Endothelial cell of umbilical vein (primary cell): ENCODE measurements around the gene KIAA1217. TPM values are rescaled to one million over a fixed set of nuclear protein-coding genes. Genes with fewer than 3 reads are reported as not detected.

Experiments
- BruUV-seq: library from RNA; stranded (reverse); fragments of 400-500 nt; replicated peaks from 2 replicates; lab custom pipeline; 2021; lab: Mats Ljungman, UMichigan
- CTCF ChIA-PET: fragments of 300-600, 350-600 bp; sonication (Branson Sonifier 250); formaldehyde crosslinking; loops from one replicate; lab custom pipeline; 2021; ENCODE audit warnings: antibody characterized with exemption, inconsistent platforms; lab: Charles Lee
- POLR2A ChIA-PET: fragments of 300-600, 350-600 bp; sonication (Branson Sonifier 250); formaldehyde crosslinking; loops from one replicate; lab custom pipeline; 2021; ENCODE audit warnings: antibody characterized with exemption, inconsistent platforms; lab: Charles Lee
- DNase-seq: peaks from one replicate; pipeline ENCODE4 v3.0.0-alpha.2; 2011; ENCODE audit warnings: low read depth, low spot score
- FAIRE-seq: peaks from 2 replicates; lab custom pipeline; 2011; peaks lifted over from hg19 to GRCh38; lab: Jason Lieb, UNC
- H2AFZ ChIP-seq: 2 replicates; pipeline ENCODE4 v1.6.0; 2012; ENCODE audit warnings: low read depth, low read length, control low read depth, inconsistent platforms
- H3K27ac ChIP-seq: 2 replicates; pipeline ENCODE4 v1.5.1; 2011; ENCODE audit warnings: low read depth, mild to moderate bottlenecking, control low read depth, low read length, moderate library complexity; ENCODE audit not compliant: insufficient read depth
- H3K27me3 ChIP-seq, 2 experiments: 2 replicates each; pipeline versions ENCODE4 v1.6.0 to v1.6.1; 2011; ENCODE audit warnings: low read length in 2 of 2, mixed read lengths in 1 of 2; ENCODE audit not compliant: control insufficient read depth in 2 of 2, insufficient read depth in 2 of 2
- H3K36me3 ChIP-seq, 2 experiments: 2 replicates in 1 of 2; 3 replicates in 1 of 2; pipeline ENCODE4 v1.5.1; 2011; ENCODE audit warnings: low read length in 2 of 2, mild to moderate bottlenecking in 1 of 2, moderate library complexity in 1 of 2; ENCODE audit not compliant: control insufficient read depth in 2 of 2, insufficient read depth in 2 of 2; ENCODE audit errors: extremely low read depth in 1 of 2
- H3K4me1 ChIP-seq: 3 replicates; pipeline ENCODE4 v1.5.1; 2011; ENCODE audit warnings: mild to moderate bottlenecking, low read length; ENCODE audit not compliant: control insufficient read depth, insufficient read depth; ENCODE audit errors: extremely low read depth
- H3K4me2 ChIP-seq: 2 replicates; pipeline ENCODE4 v1.6.1; 2011; ENCODE audit warnings: low read length, control low read depth, mixed read lengths; ENCODE audit not compliant: insufficient read depth
- H3K4me3 ChIP-seq, 3 experiments: fragments of 200-600 bp in 1 of 3; sonication (generic), shearing (Covaris generic) in 1 of 3; replicated peaks in 1 of 3; 2 replicates each; pipeline ENCODE4 v1.5.1; 2011 to 2016; ENCODE audit warnings: control low read depth in 3 of 3, low read length in 3 of 3, mild to moderate bottlenecking in 2 of 3, inconsistent platforms in 1 of 3, low read depth in 1 of 3, moderate library complexity in 1 of 3; ENCODE audit not compliant: insufficient read depth in 1 of 3
- H3K79me2 ChIP-seq: 2 replicates; pipeline ENCODE4 v1.6.0; 2012; ENCODE audit warnings: low read length, inconsistent platforms; ENCODE audit not compliant: control insufficient read depth, insufficient read depth
- H3K9ac ChIP-seq: replicated peaks from 2 replicates; pipeline ENCODE3; 2011; ENCODE audit warnings: low read length, control low read depth; ENCODE audit not compliant: insufficient read depth; ENCODE audit errors: extremely low read depth
- H3K9me1 ChIP-seq: replicated peaks from 3 replicates; pipeline ENCODE4 v1.6.0; 2011; ENCODE audit warnings: mild to moderate bottlenecking, low read length; ENCODE audit not compliant: control insufficient read depth, insufficient read depth; ENCODE audit errors: extremely low read depth
- H3K9me3 ChIP-seq: replicated peaks from 2 replicates; pipeline ENCODE4 v1.5.1; 2012; ENCODE audit warnings: low read length, inconsistent platforms; ENCODE audit not compliant: control insufficient read depth, insufficient read depth
- H4K20me1 ChIP-seq: replicated peaks from 2 replicates; pipeline ENCODE3; 2011; ENCODE audit warnings: mild to moderate bottlenecking, low read length; ENCODE audit not compliant: control insufficient read depth, insufficient read depth; ENCODE audit errors: extremely low read depth
- CTCF ChIP-seq, 2 donors: IDR thresholded peaks; 1 replicate in 1 of 2; 2 replicates in 1 of 2; pipeline ENCODE4 v1.5.1; 2011; ENCODE audit warnings: low read length in 2 of 2, mild to moderate bottlenecking in 2 of 2, moderate library complexity in 2 of 2, control low read depth in 1 of 2, inconsistent platforms in 1 of 2, low read depth in 1 of 2; ENCODE audit not compliant: insufficient read depth in 1 of 2; ENCODE audit errors: extremely low read depth in 1 of 2
- EZH2 ChIP-seq: IDR thresholded peaks from 2 replicates; pipeline ENCODE4 v1.6.1; 2012; ENCODE audit warnings: borderline replicate concordance, low read depth, mild to moderate bottlenecking, moderate library complexity, low read length, inconsistent platforms; ENCODE audit not compliant: severe bottlenecking
- GATA2 ChIP-seq: IDR thresholded peaks from 2 replicates; pipeline ENCODE4 v1.7.0; 2011; ENCODE audit warnings: low read depth, mild to moderate bottlenecking, moderate library complexity, mixed read lengths, low read length; ENCODE audit not compliant: insufficient read length, insufficient read depth
- JUN ChIP-seq: IDR thresholded peaks from 2 replicates; pipeline ENCODE4 v1.6.1; 2011; ENCODE audit warnings: borderline replicate concordance, low read depth; ENCODE audit not compliant: insufficient read length, insufficient read depth
- MAX ChIP-seq: IDR thresholded peaks from 2 replicates; pipeline ENCODE4 v1.6.1; 2011; ENCODE audit not compliant: insufficient read depth, insufficient read length
- MYC ChIP-seq: IDR thresholded peaks from one replicate; pipeline ENCODE4 v1.6.1; 2011; ENCODE audit warnings: mild to moderate bottlenecking, low read depth, low read length
- POLR2A ChIP-seq: IDR thresholded peaks from 2 replicates; pipeline ENCODE4 v1.6.1; 2012; ENCODE audit warnings: low read depth, mild to moderate bottlenecking, control low read depth, low read length
- POLR2AphosphoS5 ChIP-seq: IDR thresholded peaks from 2 replicates; pipeline ENCODE4 v1.6.1; 2012; ENCODE audit warnings: low read depth, mild to moderate bottlenecking, control low read depth, low read length, moderate library complexity; ENCODE audit not compliant: insufficient read depth
- dilution Hi-C: fragments of 300-500 bp; cut with MboI; formaldehyde crosslinking; loops from one replicate; pipeline ENCODE4 v1.15.0; 2019; ENCODE audit warnings: low sequenced_read_pairs; ENCODE audit not compliant: extremely low pct_ligation_motif_present
- intact Hi-C: fragments of 100-400 bp; cut with micrococcal nuclease; formaldehyde crosslinking; loops from one replicate; pipeline ENCODE4 v1.10.0; 2022
- polyA plus RNA-seq, 4 experiments: library from polyadenylated mRNA; depleted of rRNA in 3 of 4; stranded (reverse) in 3 of 4; unstranded in 1 of 4; fragments of >200 nt; gene quantifications; 2 replicates each; pipeline versions ENCODE4 v1.2.1 to v1.2.3, GENCODE V29; 2011 to 2012; ENCODE audit warnings: missing spikeins in 1 of 4
- total RNA-seq: library from RNA; stranded (reverse); gene quantifications from 2 replicates; pipeline ENCODE4 v1.2.3, GENCODE V29; 2021

KIAA1217 gene
- total and polyA plus RNA-seq, 2 donors (not counting 3 experiments of a cell fraction or from before 2014, with no cell fraction given): 0.83 to 10.3 TPM

- H3K36me3 ChIP-seq: no peaks in the 10 kb centered on the region
- no peaks in the 10 kb centered on the region for H3K9me1 ChIP-seq
- H3K27ac ChIP-seq: no peak overlapping the region
- no TSS peak for BruUV-seq
- H3K9ac ChIP-seq: no peak overlapping the region
- ChIA-PET CTCF (no interaction called here), POLR2A (no interaction called here)
- no peak overlapping the region for H3K4me3 ChIP-seq
- TF ChIP-seq POLR2A (no peak), POLR2AphosphoS5 (no peak), CTCF (IDR thresholded peaks at IDR 0.05; ENCODE audit: extremely low read depth in 1 of 2, insufficient read depth in 1 of 2, low read depth in 1 of 2, low read length in 2 of 2) (no peak)
- no peaks in the 10 kb centered on the region for H3K9me3 ChIP-seq
- no peaks in the 10 kb centered on the region for H4K20me1 ChIP-seq
- no peaks in the 10 kb centered on the region for H3K79me2 ChIP-seq
- intact Hi-C loops: no loop called here
- no peaks in the 10 kb centered on the region for H3K27me3 ChIP-seq
- DNase-seq (no peak), FAIRE-seq (no peak)
- no peak overlapping the region for H3K4me2 ChIP-seq
- peaks cover 6% of the 10 kb centered on the region for H3K4me1 ChIP-seq
- no peak overlapping the region for H2AFZ ChIP-seq
- dilution Hi-C loops: no loop called here
Observed at GRCh38 chr10:24467605-24468004, 258.7 kb downstream of the KIAA1217 start.

GRCh38 chr10:24468281-24468751 lies 259.4 kb downstream of the KIAA1217 start:
- H3K27ac ChIP-seq: no peak overlapping the region
- DNase-seq: no peak
- H3K27me3 ChIP-seq: no peaks in the 10 kb centered on the region
- H3K9me3 ChIP-seq: no peaks in the 10 kb centered on the region
- no peaks in the 10 kb centered on the region for H3K79me2 ChIP-seq
- H3K4me2 ChIP-seq: no peak overlapping the region
- no peak for TF ChIP-seq MAX
- no peak for TF ChIP-seq EZH2
- no peak for TF ChIP-seq GATA2
- TF ChIP-seq CTCF (IDR thresholded peaks at IDR 0.05; ENCODE audit: extremely low read depth in 1 of 2, insufficient read depth in 1 of 2, low read depth in 1 of 2, low read length in 2 of 2): no peak
- TF ChIP-seq MYC: no peak
- no peak for TF ChIP-seq JUN
- TF ChIP-seq POLR2A: no peak
- intact Hi-C loops: no loop called here
- H4K20me1 ChIP-seq: no peaks in the 10 kb centered on the region
- dilution Hi-C loops: no loop called here
- no TSS peak for BruUV-seq
- no peak overlapping the region for H3K4me3 ChIP-seq
- ChIA-PET CTCF (no interaction called here), POLR2A (no interaction called here)
- peaks cover 5% of the 10 kb centered on the region for H3K4me1 ChIP-seq
- H3K36me3 ChIP-seq: no peaks in the 10 kb centered on the region
- H3K9me1 ChIP-seq: no peaks in the 10 kb centered on the region
- no peak overlapping the region for H2AFZ ChIP-seq
- no peak overlapping the region for H3K9ac ChIP-seq
- no peak for FAIRE-seq
